Measurements from ENCODE around the gene HMCN1.

The HMCN1 gene

DNA sequence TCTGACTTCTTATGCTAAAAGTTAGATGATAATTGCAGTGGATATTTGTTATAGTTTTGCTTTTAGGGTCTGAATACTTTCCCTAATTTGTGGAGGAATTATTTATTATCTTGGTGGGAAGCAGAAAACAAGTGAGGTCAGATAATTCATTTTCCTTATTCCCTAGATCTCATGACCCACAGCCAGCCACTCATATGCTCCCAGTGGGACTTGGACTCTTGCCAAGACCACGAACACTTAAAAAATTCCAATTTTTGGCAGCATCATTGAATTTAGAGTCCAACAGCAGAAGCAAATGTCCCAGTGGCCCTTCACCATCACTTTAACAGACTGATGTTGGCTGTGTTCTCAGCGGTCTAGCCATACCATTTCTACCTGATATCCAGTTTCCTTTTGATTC is 204.2 kb downstream of the HMCN1 start:
- no peak overlapping the region for H3K4me3 ChIP-seq (ENCODE audit: low read depth in 1 of 2, low read length in 2 of 2)
- H3K27me3 ChIP-seq (ENCODE audit: low read depth, low read length): no peaks in the 10 kb centered on the region

DNA sequence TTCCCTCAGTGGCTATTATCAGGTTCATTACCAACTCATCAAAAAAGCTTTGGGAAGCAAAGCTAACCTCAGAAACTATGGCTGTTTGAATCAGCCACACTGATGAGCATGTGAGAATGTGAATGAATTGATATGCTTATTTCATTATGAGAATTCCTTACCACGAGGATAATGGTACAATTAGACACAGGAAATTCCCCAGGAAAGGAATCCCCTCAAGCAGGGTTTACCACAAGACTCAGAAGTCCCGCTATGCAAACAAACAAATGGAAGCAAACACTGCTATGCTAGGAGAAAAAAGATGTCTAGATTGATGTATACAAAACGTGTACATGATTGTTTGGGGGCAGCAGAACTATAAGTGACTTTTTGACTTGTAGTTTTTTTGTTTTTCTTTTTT is 205.0 kb downstream of the HMCN1 start:
- H3K27me3 ChIP-seq (ENCODE audit: low read depth, low read length): no peaks in the 10 kb centered on the region

More for the DNA sequence above, 204.2 kb downstream of the HMCN1 start:
- no peak overlapping the region for H3K27ac ChIP-seq (ENCODE audit: low read length)
- no peaks in the 10 kb centered on the region for H3K4me1 ChIP-seq (ENCODE audit: control insufficient read depth in 1 of 2, insufficient read depth in 2 of 2, low read length in 2 of 2)
- no peaks in the 10 kb centered on the region for H3K9me3 ChIP-seq (ENCODE audit: control insufficient read depth in 1 of 2, low read length in 2 of 2)
- H3K36me3 ChIP-seq (ENCODE audit: control insufficient read depth in 1 of 2, insufficient read depth in 2 of 2, low read length in 2 of 2): no peaks in the 10 kb centered on the region

DNA sequence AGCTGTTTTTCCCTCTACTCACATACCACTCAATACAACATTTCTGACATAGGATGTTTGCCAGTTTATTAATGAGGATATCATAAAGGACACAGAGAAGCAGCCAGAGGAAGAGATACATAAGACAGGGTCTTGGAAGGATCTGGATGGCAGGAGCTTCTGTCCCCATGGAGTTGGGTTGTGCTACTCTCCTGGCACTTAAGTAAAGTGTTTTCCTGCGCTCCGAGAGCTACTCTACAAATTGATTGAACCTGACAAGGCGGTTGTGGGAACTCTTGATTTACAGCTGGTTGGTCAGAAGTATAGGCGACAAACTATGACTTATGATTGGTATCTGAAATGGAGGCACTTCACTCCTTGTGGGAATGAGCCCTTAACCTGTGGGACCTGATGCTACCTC is 208.8 kb downstream of the HMCN1 start:
- no peaks in the 10 kb centered on the region for H3K9me3 ChIP-seq (ENCODE audit: control insufficient read depth in 1 of 2, low read length in 2 of 2)
- H3K4me1 ChIP-seq (ENCODE audit: control insufficient read depth in 1 of 2, insufficient read depth in 2 of 2, low read length in 2 of 2): no peaks in the 10 kb centered on the region
- no peaks in the 10 kb centered on the region for H3K27me3 ChIP-seq (ENCODE audit: low read depth, low read length)
- H3K27ac ChIP-seq (ENCODE audit: low read length): no peak overlapping the region
- no peak overlapping the region for H3K4me3 ChIP-seq (ENCODE audit: low read depth in 1 of 2, low read length in 2 of 2)
- H3K36me3 ChIP-seq (ENCODE audit: control insufficient read depth in 1 of 2, insufficient read depth in 2 of 2, low read length in 2 of 2): no peaks in the 10 kb centered on the region

More for the DNA sequence above, 205.0 kb downstream of the HMCN1 start:
- no peaks in the 10 kb centered on the region for H3K9me3 ChIP-seq (ENCODE audit: control insufficient read depth in 1 of 2, low read length in 2 of 2)
- H3K36me3 ChIP-seq (ENCODE audit: control insufficient read depth in 1 of 2, insufficient read depth in 2 of 2, low read length in 2 of 2): no peaks in the 10 kb centered on the region
- H3K4me1 ChIP-seq (ENCODE audit: control insufficient read depth in 1 of 2, insufficient read depth in 2 of 2, low read length in 2 of 2): no peaks in the 10 kb centered on the region
- H3K4me3 ChIP-seq (ENCODE audit: low read depth in 1 of 2, low read length in 2 of 2): no peak overlapping the region
- no peak overlapping the region for H3K27ac ChIP-seq (ENCODE audit: low read length)

DNA sequence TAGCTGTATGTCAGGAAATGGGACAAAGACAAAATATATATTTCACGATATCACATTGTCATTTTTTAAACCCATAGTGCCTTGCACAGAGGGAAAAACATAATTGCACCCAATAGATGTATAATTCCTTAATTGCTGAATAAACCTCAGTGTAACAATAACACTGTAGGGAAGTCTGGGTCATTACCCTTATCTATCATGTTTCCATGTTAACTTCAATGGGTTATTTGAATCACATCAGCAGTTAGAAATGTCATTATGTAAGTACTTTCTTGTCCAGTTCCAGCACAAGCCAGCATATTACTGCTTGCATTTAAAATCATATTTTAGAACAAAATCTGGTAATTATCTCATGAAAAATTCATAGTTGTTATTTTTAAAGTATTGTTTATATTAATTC is 222.7 kb downstream of the HMCN1 start:
- no peak overlapping the region for H3K4me3 ChIP-seq (ENCODE audit: low read depth in 1 of 2, low read length in 2 of 2)
- no peaks in the 10 kb centered on the region for H3K36me3 ChIP-seq (ENCODE audit: control insufficient read depth in 1 of 2, insufficient read depth in 2 of 2, low read length in 2 of 2)
- no peaks in the 10 kb centered on the region for H3K27me3 ChIP-seq (ENCODE audit: low read depth, low read length)
- H3K4me1 ChIP-seq (ENCODE audit: control insufficient read depth in 1 of 2, insufficient read depth in 2 of 2, low read length in 2 of 2): peaks cover 0 to 13% of the 10 kb centered on the region in 2 donors
- H3K9me3 ChIP-seq (ENCODE audit: control insufficient read depth in 1 of 2, low read length in 2 of 2): no peaks in the 10 kb centered on the region
- H3K27ac ChIP-seq (ENCODE audit: low read length): no peak overlapping the region

DNA sequence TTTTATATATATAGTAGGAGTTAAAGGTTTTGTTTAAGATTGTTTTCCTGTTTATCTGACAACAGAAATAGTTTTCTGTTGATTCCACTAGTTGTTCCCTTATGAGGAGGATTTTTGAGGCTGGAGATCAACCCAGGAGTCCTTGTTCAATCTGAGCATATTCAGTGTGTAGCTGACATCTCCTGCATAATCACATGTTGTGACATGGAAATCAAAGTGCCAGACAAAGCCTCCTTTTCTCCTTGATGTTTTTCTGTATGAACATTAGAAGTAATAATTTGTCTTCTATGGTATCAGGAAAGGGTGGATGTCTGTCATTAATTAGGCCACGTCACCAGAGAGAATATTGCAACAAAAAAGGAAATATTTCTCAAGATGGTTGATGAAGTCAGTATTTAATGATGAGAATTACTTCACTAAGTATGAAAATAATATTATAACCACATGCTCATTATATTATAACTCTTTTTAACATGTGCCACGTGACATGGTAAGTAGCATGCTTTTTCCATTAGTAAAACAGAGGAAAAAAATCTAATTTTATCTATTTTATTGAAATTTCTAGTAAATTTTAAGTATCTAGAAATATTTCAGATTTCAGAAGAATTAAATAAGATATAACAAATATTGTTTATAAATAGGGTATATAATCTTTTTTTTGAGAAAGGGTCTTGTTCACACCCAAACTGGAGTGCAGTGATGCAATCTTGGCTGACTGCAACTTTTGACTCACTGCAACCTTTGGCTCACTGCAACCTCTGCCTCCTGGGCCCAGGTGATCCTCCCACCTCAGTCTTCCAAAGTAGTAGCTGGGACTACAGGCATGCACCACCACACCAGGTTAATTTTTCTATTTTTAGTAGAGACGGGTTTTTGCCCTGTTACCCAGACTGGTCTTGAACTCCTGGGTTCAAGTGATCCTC is 223.5 kb downstream of the HMCN1 start:
- no peaks in the 10 kb centered on the region for H3K36me3 ChIP-seq (ENCODE audit: control insufficient read depth in 1 of 2, insufficient read depth in 2 of 2, low read length in 2 of 2)
- H3K27me3 ChIP-seq (ENCODE audit: low read depth, low read length): no peaks in the 10 kb centered on the region
- H3K9me3 ChIP-seq (ENCODE audit: control insufficient read depth in 1 of 2, low read length in 2 of 2): no peaks in the 10 kb centered on the region
- H3K4me1 ChIP-seq (ENCODE audit: control insufficient read depth in 1 of 2, insufficient read depth in 2 of 2, low read length in 2 of 2): peaks cover 0 to 15% of the 10 kb centered on the region in 2 donors
- H3K4me3 ChIP-seq (ENCODE audit: low read depth in 1 of 2, low read length in 2 of 2): no peak overlapping the region
- H3K27ac ChIP-seq (ENCODE audit: low read length): no peak overlapping the region

DNA sequence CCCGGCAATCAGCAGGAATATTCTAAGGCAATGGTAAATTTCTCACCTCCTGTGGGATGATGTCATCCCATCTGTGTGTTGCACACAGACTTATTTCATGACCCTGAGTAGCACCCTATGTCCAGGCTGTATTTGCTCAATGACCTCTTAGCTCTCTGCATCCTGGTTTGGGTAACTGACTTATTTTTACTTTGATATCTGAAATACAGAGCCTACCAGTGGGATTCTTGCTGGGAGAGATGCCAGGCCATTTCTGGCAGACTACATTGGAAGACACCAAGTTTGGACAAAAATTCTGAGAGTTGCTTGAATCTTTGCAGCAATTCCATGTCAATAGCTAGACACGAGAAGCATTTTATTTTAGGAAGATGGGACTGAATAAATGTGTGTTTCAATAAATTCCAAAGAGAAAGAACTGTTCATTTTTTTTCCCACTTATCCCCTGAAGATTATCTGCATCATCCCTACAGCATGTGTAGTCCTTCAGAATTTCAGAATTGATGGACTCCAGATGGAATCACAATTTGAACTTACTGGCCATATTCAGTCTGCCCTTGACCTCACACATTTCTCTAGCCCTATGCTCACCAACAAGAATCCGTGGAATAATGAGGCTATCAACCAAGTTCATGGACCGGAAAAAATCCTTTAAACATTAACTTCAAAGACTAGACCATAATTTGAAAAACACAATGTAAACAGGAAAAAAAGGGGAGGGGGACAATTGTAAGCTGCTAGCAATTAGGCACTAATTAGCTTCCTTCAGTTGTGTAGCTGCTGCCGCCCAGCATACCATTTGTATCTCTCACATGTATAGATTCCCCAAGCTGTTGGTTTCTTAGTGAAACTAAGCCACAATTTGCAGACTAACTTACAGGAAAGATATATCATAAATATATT is 226.5 kb downstream of the HMCN1 start:
- Histone ChIP-seq H3K36me3 (ENCODE audit: control insufficient read depth in 1 of 2, insufficient read depth in 2 of 2, low read length in 2 of 2) (no peaks in the 10 kb centered on the region), H3K4me1 (ENCODE audit: control insufficient read depth in 1 of 2, insufficient read depth in 2 of 2, low read length in 2 of 2) (peaks cover 0 to 23% of the 10 kb centered on the region in 2 donors), H3K27me3 (ENCODE audit: low read depth, low read length) (no peaks in the 10 kb centered on the region), H3K4me3 (ENCODE audit: low read depth in 1 of 2, low read length in 2 of 2) (no peak overlapping the region), H3K9me3 (ENCODE audit: control insufficient read depth in 1 of 2, low read length in 2 of 2) (no peaks in the 10 kb centered on the region), H3K27ac (ENCODE audit: low read length) (peak overlapping the region; percentile 10)

DNA sequence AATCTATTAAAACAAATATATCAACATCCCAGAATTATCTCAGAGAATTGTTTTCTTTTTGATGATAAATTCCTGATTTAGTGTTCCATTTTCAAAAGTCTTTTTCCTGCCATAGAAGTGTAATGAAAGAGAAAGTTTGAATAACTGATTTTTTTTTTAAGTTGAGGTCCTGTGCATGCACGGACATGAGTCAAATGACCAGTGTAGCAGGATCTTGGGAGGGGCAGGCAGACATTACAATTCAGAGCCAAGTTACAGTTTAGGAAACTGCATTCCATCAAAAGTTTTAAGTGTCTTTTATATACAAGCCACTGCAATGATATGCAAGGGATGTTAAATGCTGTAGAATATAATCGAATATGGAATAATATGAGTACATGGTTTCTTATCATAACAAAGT is 227.5 kb downstream of the HMCN1 start:
- no peak overlapping the region for H3K4me3 ChIP-seq (ENCODE audit: low read depth in 1 of 2, low read length in 2 of 2)
- H3K27me3 ChIP-seq (ENCODE audit: low read depth, low read length): no peaks in the 10 kb centered on the region
- no peak overlapping the region for H3K27ac ChIP-seq (ENCODE audit: low read length)
- no peaks in the 10 kb centered on the region for H3K9me3 ChIP-seq (ENCODE audit: control insufficient read depth in 1 of 2, low read length in 2 of 2)
- no peaks in the 10 kb centered on the region for H3K36me3 ChIP-seq (ENCODE audit: control insufficient read depth in 1 of 2, insufficient read depth in 2 of 2, low read length in 2 of 2)
- peaks cover 0 to 23% of the 10 kb centered on the region in 2 donors for H3K4me1 ChIP-seq (ENCODE audit: control insufficient read depth in 1 of 2, insufficient read depth in 2 of 2, low read length in 2 of 2)

DNA sequence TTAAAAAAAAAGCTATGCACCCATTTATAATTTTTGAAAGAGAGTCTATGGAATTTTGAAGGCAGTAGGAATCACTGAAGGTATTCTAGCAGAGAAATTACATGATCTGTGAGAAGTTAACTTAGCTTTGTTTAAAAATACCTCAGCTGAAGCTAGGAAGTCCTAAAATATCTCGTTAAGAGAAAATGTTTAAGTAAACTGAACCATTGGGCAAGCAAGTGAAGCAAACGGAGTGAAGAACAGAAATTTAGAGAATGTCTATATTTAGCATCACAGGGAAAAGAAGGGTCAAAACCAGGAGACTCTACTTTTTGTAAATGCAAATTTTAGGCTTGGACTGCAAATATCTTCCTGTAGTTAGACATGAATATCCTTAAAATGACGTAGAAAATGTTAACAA is 230.8 kb downstream of the HMCN1 start:
- H3K27me3 ChIP-seq (ENCODE audit: low read depth, low read length): no peaks in the 10 kb centered on the region
- no peak overlapping the region for H3K27ac ChIP-seq (ENCODE audit: low read length)
- H3K9me3 ChIP-seq (ENCODE audit: control insufficient read depth in 1 of 2, low read length in 2 of 2): no peaks in the 10 kb centered on the region
- no peak overlapping the region for H3K4me3 ChIP-seq (ENCODE audit: low read depth in 1 of 2, low read length in 2 of 2)
- H3K36me3 ChIP-seq (ENCODE audit: control insufficient read depth in 1 of 2, insufficient read depth in 2 of 2, low read length in 2 of 2): no peaks in the 10 kb centered on the region
- peaks cover 0 to 23% of the 10 kb centered on the region in 2 donors for H3K4me1 ChIP-seq (ENCODE audit: control insufficient read depth in 1 of 2, insufficient read depth in 2 of 2, low read length in 2 of 2)

DNA sequence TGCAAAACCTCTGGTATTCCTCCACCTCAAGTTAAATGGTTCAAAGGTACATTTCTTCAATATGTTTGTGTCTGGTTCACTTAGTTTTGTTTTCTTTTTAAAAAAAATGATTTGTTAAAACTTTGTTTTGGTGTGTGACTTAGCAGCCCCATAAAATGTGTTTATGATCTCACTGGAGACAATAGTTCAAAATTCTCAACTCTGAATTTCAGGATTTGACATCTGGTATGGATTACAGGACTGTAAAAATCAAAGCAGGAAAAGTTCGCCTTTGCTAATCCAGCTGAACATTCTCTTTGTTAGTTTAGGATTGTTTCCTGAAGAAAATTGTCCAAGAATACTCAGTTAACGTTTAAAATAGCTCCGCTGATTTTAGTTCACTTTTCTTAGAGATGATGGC is 231.7 kb downstream of the HMCN1 start:
- Histone ChIP-seq H3K4me1 (ENCODE audit: control insufficient read depth in 1 of 2, insufficient read depth in 2 of 2, low read length in 2 of 2) (peaks cover 0 to 17% of the 10 kb centered on the region in 2 donors), H3K9me3 (ENCODE audit: control insufficient read depth in 1 of 2, low read length in 2 of 2) (no peaks in the 10 kb centered on the region), H3K27ac (ENCODE audit: low read length) (no peak overlapping the region), H3K27me3 (ENCODE audit: low read depth, low read length) (no peaks in the 10 kb centered on the region), H3K4me3 (ENCODE audit: low read depth in 1 of 2, low read length in 2 of 2) (no peak overlapping the region), H3K36me3 (ENCODE audit: control insufficient read depth in 1 of 2, insufficient read depth in 2 of 2, low read length in 2 of 2) (no peaks in the 10 kb centered on the region)

DNA sequence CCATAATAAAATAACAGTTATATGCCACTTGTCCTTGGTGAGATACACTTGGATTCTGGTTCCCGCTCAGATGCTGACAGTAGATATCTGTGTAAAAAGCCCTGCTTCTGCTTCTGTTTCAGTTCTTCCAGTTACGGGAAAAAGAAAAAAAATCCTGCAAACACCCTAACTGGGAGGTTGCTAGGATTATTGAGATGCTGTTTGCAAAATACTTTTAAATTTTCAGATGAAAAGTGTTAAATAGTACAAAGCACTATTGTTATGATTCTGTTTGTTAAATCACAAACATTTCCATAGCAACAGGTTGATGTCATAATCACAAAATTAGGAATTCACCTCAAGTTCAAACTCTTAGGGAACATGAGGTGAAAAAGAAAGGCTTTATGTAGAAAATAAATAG is 232.3 kb downstream of the HMCN1 start:
- Histone ChIP-seq H3K36me3 (ENCODE audit: control insufficient read depth in 1 of 2, insufficient read depth in 2 of 2, low read length in 2 of 2) (no peaks in the 10 kb centered on the region), H3K4me1 (ENCODE audit: control insufficient read depth in 1 of 2, insufficient read depth in 2 of 2, low read length in 2 of 2) (peaks cover 0 to 13% of the 10 kb centered on the region in 2 donors), H3K9me3 (ENCODE audit: control insufficient read depth in 1 of 2, low read length in 2 of 2) (no peaks in the 10 kb centered on the region), H3K4me3 (ENCODE audit: low read depth in 1 of 2, low read length in 2 of 2) (no peak overlapping the region), H3K27me3 (ENCODE audit: low read depth, low read length) (no peaks in the 10 kb centered on the region), H3K27ac (ENCODE audit: low read length) (peak overlapping the region; percentile 56)

DNA sequence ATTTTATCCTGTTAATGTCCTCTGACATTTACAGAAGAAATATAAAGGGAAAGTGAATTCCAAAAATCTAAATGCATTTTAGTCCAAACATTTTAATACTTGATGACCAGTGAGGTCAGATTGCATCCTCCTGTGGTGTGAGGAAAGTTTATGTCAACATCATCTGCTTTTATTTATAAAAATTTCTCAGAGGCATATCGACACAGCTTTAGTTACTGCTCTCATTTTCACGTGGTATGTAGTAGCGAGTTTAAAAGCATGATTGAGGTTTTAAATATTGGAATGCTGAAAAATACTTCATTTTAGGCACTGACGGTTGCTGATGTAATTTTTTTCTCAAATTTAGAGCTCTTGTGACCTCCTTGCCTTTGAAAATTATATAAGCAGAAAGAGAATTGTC is 234.8 kb downstream of the HMCN1 start:
- Histone ChIP-seq H3K4me3 (ENCODE audit: low read depth in 1 of 2, low read length in 2 of 2) (no peak overlapping the region), H3K27ac (ENCODE audit: low read length) (no peak overlapping the region), H3K9me3 (ENCODE audit: control insufficient read depth in 1 of 2, low read length in 2 of 2) (no peaks in the 10 kb centered on the region), H3K27me3 (ENCODE audit: low read depth, low read length) (no peaks in the 10 kb centered on the region), H3K36me3 (ENCODE audit: control insufficient read depth in 1 of 2, insufficient read depth in 2 of 2, low read length in 2 of 2) (peaks cover 0 to 11% of the 10 kb centered on the region in 2 donors), H3K4me1 (ENCODE audit: control insufficient read depth in 1 of 2, insufficient read depth in 2 of 2, low read length in 2 of 2) (peaks cover 0 to 8% of the 10 kb centered on the region in 2 donors)
